NCI-H1694 treated with DMSO at 0.1 percent for 48 hours (cell line): ENCODE results near the gene THAP10.

Experiments used
- DNase-seq: peaks from one replicate; lab custom pipeline; 2025; lab: John Stamatoyannopoulos, UW

Gene THAP10

GRCh38 chr15:70853973-70854665, 38.1 kb downstream of the THAP10 start, which contains the start of gene LARP6:
TSS of gene LARP6 (minus strand) at chr15:70854157. CDS start at chr15:70854088, 69 bp downstream.
- peak; percentile 7 for DNase-seq

- no peak for DNase-seq
These were observed 38.8 kb downstream of the THAP10 start for GRCh38 chr15:70853318-70853972.

GRCh38 chr15:70852501-70853317, 39.5 kb downstream of the THAP10 start:
- DNase-seq = no peak

GRCh38 chr15:70851889-70852288, 40.3 kb downstream of the THAP10 start:
- no peak for DNase-seq

- no peak for DNase-seq
These were observed 46.5 kb downstream of the THAP10 start for GRCh38 chr15:70845602-70846360.

GRCh38 chr15:70837476-70837875, 54.8 kb downstream of the THAP10 start:
- DNase-seq = no peak

GRCh38 chr15:70835841-70836240, 56.4 kb downstream of the THAP10 start:
- no peak for DNase-seq

GRCh38 chr15:70835415-70835814, 56.8 kb downstream of the THAP10 start:
- no peak for DNase-seq

GRCh38 chr15:70834999-70835398, 57.2 kb downstream of the THAP10 start:
- no peak for DNase-seq

GRCh38 chr15:70833861-70834765, 58.1 kb downstream of the THAP10 start:
- DNase-seq = no peak

GRCh38 chr15:70833422-70833821, 58.8 kb downstream of the THAP10 start:
- DNase-seq = no peak

GRCh38 chr15:70832176-70832575, 60.1 kb downstream of the THAP10 start:
- DNase-seq = no peak
